Smooth muscle cell (in vitro differentiated cells): Measurements from ENCODE around the gene FREM1. TPM values are rescaled to one million over a fixed set of nuclear protein-coding genes. Genes with fewer than 3 reads are reported as not detected.

ENCODE experiments used
- DNase-seq: peaks from one replicate; lab custom pipeline; 2025; ENCODE audit not compliant: unreplicated experiment; lab: John Stamatoyannopoulos, UW
- H2AFZ ChIP-seq: fragments of 200-600 bp; sonication (generic); 2 replicates; pipeline ENCODE4 v1.6.0; 2016; ENCODE audit warnings: antibody characterized with exemption, low read depth, mild to moderate bottlenecking
- H3F3A ChIP-seq: fragments of 200-600 bp; sonication (generic); 2 replicates; pipeline ENCODE4 v1.6.0; 2017; ENCODE audit warnings: antibody characterized with exemption, low read depth
- H3K27ac ChIP-seq: fragments of 200-600 bp; sonication (generic); 2 replicates; pipeline ENCODE4 v1.5.1; 2016; ENCODE audit warnings: low read depth, mild to moderate bottlenecking
- H3K27me3 ChIP-seq: fragments of 200-600 bp; sonication (generic); 2 replicates; pipeline ENCODE4 v1.6.1; 2016; ENCODE audit warnings: low read depth, mild to moderate bottlenecking
- H3K36me3 ChIP-seq: fragments of 200-600 bp; sonication (generic); 2 replicates; pipeline ENCODE4 v1.5.1; 2016; ENCODE audit warnings: low read depth
- H3K4me1 ChIP-seq: fragments of 200-600 bp; sonication (generic); 2 replicates; pipeline ENCODE4 v1.5.1; 2016; ENCODE audit warnings: low read depth
- H3K4me2 ChIP-seq: fragments of 200-600 bp; sonication (generic); 2 replicates; pipeline ENCODE4 v1.6.0; 2016; ENCODE audit warnings: mild to moderate bottlenecking
- H3K4me3 ChIP-seq: fragments of 200-600 bp; sonication (generic); 2 replicates; pipeline ENCODE4 v1.5.1; 2016; ENCODE audit warnings: mild to moderate bottlenecking
- H3K79me2 ChIP-seq: fragments of 200-600 bp; sonication (generic); 2 replicates; pipeline ENCODE4 v1.6.0; 2016; ENCODE audit warnings: low read depth, mild to moderate bottlenecking
- H3K9ac ChIP-seq: fragments of 200-600 bp; sonication (generic); 2 replicates; pipeline ENCODE4 v1.6.0; 2016; ENCODE audit warnings: low read depth
- H3K9me3 ChIP-seq: fragments of 200-600 bp; sonication (generic); replicated peaks from 2 replicates; pipeline ENCODE4 v1.5.1; 2016; ENCODE audit warnings: low read depth
- H4K20me1 ChIP-seq: fragments of 200-600 bp; sonication (generic); 2 replicates; pipeline ENCODE4 v1.6.0; 2016; ENCODE audit warnings: low read depth
- WGBS: methylation state at CpG from one replicate; pipeline ENCODE4 v1.1.7; 2016; ENCODE audit warnings: low lambda C conversion rate; 5-methylcytosine and 5-hydroxymethylcytosine counted together
- polyA plus RNA-seq: library from polyadenylated mRNA; unstranded; fragments of >200 nt; fragmentation: Nextera tagmentation; extraction: Ambion mirVana; gene quantifications from 2 replicates; pipeline ENCODE4 v1.2.1, GENCODE V29; 2016
- total RNA-seq: library from RNA; depleted of rRNA; stranded (reverse); fragments of >200 nt; gene quantifications from 2 replicates; pipeline ENCODE4 v1.2.3, GENCODE V29; 2014
- TF ChIP-seq, protein P1 (sequence below): fragments of 200-600 bp; sonication (generic); IDR thresholded peaks from 2 replicates; pipeline ENCODE4 v1.5.1; 2017; ENCODE audit warnings: borderline replicate concordance, mild to moderate bottlenecking, antibody characterized with exemption; ENCODE audit not compliant: insufficient read depth, poor library complexity, severe bottlenecking

The FREM1 gene
- total and polyA plus RNA-seq, 2 experiments from 2014 or later = 18.0 TPM

DNA sequence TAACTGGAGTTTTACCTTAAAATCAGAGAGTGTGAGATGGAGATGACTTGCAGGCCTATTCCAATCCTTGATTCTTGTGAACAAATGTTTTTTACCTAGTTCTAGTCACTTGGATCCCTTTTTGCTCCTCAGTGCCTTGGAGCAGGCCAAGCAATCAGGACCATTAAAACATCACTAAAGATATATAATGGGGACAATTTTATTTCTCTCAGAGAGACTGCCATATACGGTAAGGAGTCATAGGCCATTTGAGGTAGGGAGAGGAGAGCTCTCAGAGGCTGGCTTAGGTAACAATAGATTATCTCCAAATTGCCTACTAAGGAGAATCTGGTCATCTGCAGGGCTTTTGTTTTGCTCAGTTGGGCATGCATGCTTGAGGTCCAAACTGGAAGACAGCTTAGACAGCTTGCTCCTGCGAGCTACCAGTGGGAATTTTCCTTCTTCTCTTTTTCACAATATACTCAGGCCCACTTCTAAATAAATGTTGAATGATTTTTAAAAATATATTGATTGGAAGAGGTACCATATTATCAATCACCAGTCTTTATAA lies 44.0 kb downstream of the FREM1 start:
- DNase-seq = no peak

DNA sequence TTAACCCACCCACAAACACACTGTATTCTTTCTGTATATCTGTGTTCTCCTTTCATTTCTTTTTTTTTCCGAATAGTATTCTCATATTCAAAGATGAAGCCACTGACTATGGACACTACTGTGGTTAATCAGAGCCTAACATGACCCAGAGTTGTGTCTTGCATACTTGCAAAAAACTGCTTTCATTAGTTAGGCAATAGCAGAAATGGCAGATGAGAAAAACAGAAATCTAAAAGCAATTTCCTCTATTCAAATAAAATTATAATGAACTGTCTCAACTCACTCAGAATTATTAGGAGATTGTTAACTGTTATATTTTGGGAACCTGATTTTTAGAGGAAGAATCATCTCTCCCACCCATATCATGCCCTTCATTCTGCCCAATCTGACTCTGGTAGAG lies 45.9 kb downstream of the FREM1 start:
- 100% methylated on average over 1 of the region's 1 CpG for WGBS
- Histone ChIP-seq H4K20me1 (no peaks in the 10 kb centered on the region), H3K4me1 (peaks cover 7% of the 10 kb centered on the region)

More for the DNA sequence above, 44.0 kb downstream of the FREM1 start:
- Histone ChIP-seq H3K4me2 (no peak overlapping the region), H2AFZ (no peak overlapping the region), H3K27me3 (no peaks in the 10 kb centered on the region), H3K79me2 (peaks cover 4% of the 10 kb centered on the region), H3F3A (peaks cover 5% of the 10 kb centered on the region), H3K27ac (no peak overlapping the region), H3K4me3 (no peak overlapping the region), H4K20me1 (no peaks in the 10 kb centered on the region), H3K4me1 (peaks cover 15% of the 10 kb centered on the region), H3K36me3 (no peaks in the 10 kb centered on the region), H3K9ac (no peak overlapping the region), H3K9me3 (no peaks in the 10 kb centered on the region)
- TF ChIP-seq, protein P1, sequence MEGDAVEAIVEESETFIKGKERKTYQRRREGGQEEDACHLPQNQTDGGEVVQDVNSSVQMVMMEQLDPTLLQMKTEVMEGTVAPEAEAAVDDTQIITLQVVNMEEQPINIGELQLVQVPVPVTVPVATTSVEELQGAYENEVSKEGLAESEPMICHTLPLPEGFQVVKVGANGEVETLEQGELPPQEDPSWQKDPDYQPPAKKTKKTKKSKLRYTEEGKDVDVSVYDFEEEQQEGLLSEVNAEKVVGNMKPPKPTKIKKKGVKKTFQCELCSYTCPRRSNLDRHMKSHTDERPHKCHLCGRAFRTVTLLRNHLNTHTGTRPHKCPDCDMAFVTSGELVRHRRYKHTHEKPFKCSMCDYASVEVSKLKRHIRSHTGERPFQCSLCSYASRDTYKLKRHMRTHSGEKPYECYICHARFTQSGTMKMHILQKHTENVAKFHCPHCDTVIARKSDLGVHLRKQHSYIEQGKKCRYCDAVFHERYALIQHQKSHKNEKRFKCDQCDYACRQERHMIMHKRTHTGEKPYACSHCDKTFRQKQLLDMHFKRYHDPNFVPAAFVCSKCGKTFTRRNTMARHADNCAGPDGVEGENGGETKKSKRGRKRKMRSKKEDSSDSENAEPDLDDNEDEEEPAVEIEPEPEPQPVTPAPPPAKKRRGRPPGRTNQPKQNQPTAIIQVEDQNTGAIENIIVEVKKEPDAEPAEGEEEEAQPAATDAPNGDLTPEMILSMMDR = no peak
- WGBS = 97% methylated on average over 2 of the region's 2 CpGs

DNA sequence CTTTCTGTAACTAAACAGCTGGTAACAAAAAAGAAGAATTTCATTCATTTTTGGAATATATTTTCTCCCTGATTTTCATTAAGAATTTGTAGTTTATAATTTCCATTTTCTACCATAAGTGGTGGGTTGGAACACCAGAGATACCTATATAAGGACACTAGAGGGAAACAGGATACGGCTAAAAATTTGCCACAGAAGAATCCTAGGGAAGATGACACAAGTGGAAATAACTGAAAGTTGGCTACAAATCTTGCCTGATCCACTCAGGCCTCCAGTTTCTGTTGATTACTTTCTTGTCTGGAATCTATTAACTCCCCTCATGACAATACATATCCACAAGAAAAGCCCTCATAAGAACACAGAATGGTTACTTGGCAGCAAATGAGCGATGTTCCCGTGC lies 46.8 kb downstream of the FREM1 start:
- no peak for DNase-seq
- no peaks in the 10 kb centered on the region for H3K36me3 ChIP-seq
- no peaks in the 10 kb centered on the region for H3K27me3 ChIP-seq
- H3K79me2 ChIP-seq = no peaks in the 10 kb centered on the region
- H2AFZ ChIP-seq = no peak overlapping the region
- no peak overlapping the region for H3K4me3 ChIP-seq
- H3K9me3 ChIP-seq = no peaks in the 10 kb centered on the region
- 93% methylated on average over 3 of the region's 3 CpGs for WGBS
- H3K4me2 ChIP-seq = no peak overlapping the region
- no peak overlapping the region for H3K9ac ChIP-seq
- H4K20me1 ChIP-seq = no peaks in the 10 kb centered on the region
- H3F3A ChIP-seq = peaks cover 5% of the 10 kb centered on the region
- H3K27ac ChIP-seq = no peak overlapping the region
- H3K4me1 ChIP-seq = peaks cover 5% of the 10 kb centered on the region
- TF ChIP-seq, protein P1 = peak; percentile 14

More for the DNA sequence above, 45.9 kb downstream of the FREM1 start:
- Histone ChIP-seq H3K4me3 (no peak overlapping the region), H2AFZ (no peak overlapping the region), H3K27ac (no peak overlapping the region), H3K36me3 (no peaks in the 10 kb centered on the region), H3K4me2 (no peak overlapping the region), H3F3A (peaks cover 5% of the 10 kb centered on the region), H3K9me3 (no peaks in the 10 kb centered on the region), H3K9ac (no peak overlapping the region), H3K79me2 (no peaks in the 10 kb centered on the region), H3K27me3 (no peaks in the 10 kb centered on the region)
- TF ChIP-seq, protein P1 = no peak
- no peak for DNase-seq
